ENCODE data around the gene ST3GAL3.

DNA sequence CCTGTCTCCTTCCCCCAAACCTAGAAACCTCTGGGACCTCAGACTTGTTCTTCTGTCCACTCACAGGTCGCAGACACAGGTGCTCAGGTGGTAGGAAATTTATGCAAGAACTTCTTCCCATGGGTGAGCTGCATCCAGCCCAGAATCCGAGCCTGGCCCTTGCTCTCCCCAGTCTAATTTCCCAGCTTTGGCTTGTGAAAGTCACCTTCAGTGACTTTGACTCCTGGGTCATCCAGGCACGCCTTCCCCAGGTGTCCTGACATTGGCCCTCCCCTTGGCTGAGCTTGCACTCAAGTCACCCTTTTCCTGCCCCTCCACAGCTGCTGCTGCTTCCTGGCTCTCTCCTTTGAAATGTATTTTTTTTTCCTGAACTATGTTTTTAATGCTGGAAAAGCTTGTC lies 246.0 kb downstream of the ST3GAL3 start:
- no peak for TF ChIP-seq CTCF (IDR thresholded peaks at IDR 0.05; ENCODE audit: borderline replicate concordance, extremely low read depth, low read length, poor library complexity, severe bottlenecking)
- no peak for TF ChIP-seq EZH2 (IDR thresholded peaks at IDR 0.05; ENCODE audit: borderline replicate concordance, low read depth, low read length, severe bottlenecking)

Measured in DND-41 (cell line).